Neural cell (in vitro differentiated cells): ENCODE data around the gene IFITM10. TPM values are rescaled to one million over a fixed set of nuclear protein-coding genes. Genes with fewer than 3 reads are reported as not detected.

Experiments used
- H2AFZ ChIP-seq: fragments of 200-600, 300-800 bp; sonication (generic), shearing (Covaris generic); 2 replicates; pipeline ENCODE4 v1.6.0; 2014; ENCODE audit warnings: low read depth, mild to moderate bottlenecking, antibody characterized with exemption, low read length, moderate library complexity
- H3F3A ChIP-seq: fragments of 200-600 bp; shearing (Covaris generic); 2 replicates; pipeline ENCODE4 v1.6.1; 2016; ENCODE audit warnings: mild to moderate bottlenecking, moderate library complexity, mixed read lengths, antibody characterized with exemption, low read length; ENCODE audit not compliant: insufficient read depth, poor library complexity, severe bottlenecking
- H3K27ac ChIP-seq: fragments of 200-600, 300-800 bp; sonication (generic), shearing (Covaris generic); 2 replicates; pipeline ENCODE4 v1.5.1; 2014; ENCODE audit warnings: mild to moderate bottlenecking, low read length, moderate library complexity
- H3K27me3 ChIP-seq: fragments of 300-800, 200-600 bp; sonication (generic), shearing (Covaris generic); 2 replicates; pipeline ENCODE4 v1.6.0; 2014; ENCODE audit warnings: mild to moderate bottlenecking, low read depth, low read length, moderate library complexity; ENCODE audit not compliant: insufficient read depth
- H3K36me3 ChIP-seq: fragments of 300-800, 200-600 bp; sonication (generic), shearing (Covaris generic); 2 replicates; pipeline ENCODE4 v1.5.1; 2014; ENCODE audit warnings: mild to moderate bottlenecking, antibody characterized with exemption, low read length, moderate library complexity; ENCODE audit not compliant: insufficient read depth
- H3K4me2 ChIP-seq: fragments of 300-800, 200-600 bp; sonication (generic), shearing (Covaris generic); 2 replicates; pipeline ENCODE4 v1.6.0; 2014; ENCODE audit warnings: mild to moderate bottlenecking, low read length
- H3K4me3 ChIP-seq: fragments of 300-800, 200-600 bp; sonication (generic), shearing (Covaris generic); 2 replicates; pipeline ENCODE4 v1.5.1; 2014; ENCODE audit warnings: mild to moderate bottlenecking, low read length, moderate library complexity
- H3K79me2 ChIP-seq: fragments of 200-600 bp; shearing (Covaris generic); replicated peaks from 2 replicates; pipeline ENCODE4 v1.6.0; 2014; ENCODE audit warnings: mild to moderate bottlenecking, low read length, moderate library complexity; ENCODE audit not compliant: insufficient read depth
- H3K9ac ChIP-seq: fragments of 300-800, 200-600 bp; sonication (generic), shearing (Covaris generic); 2 replicates; pipeline ENCODE4 v1.6.1; 2016; ENCODE audit warnings: mild to moderate bottlenecking, low read length, mixed read lengths
- H3K9me2 ChIP-seq: fragments of 200-600 bp; shearing (Covaris generic); 2 replicates; pipeline ENCODE4 v1.6.1; 2016; ENCODE audit warnings: mild to moderate bottlenecking, low read length, mixed read lengths; ENCODE audit not compliant: insufficient read depth
- H3K9me3 ChIP-seq: fragments of 200-600, 300-800 bp; sonication (generic), shearing (Covaris generic); 2 replicates; pipeline ENCODE4 v1.6.1; 2016; ENCODE audit warnings: mild to moderate bottlenecking, mixed run types, low read length, moderate library complexity, mixed read lengths
- H4K20me1 ChIP-seq: fragments of 200-600 bp; shearing (Covaris generic); 2 replicates; pipeline ENCODE4 v1.6.1; 2016; ENCODE audit warnings: mild to moderate bottlenecking, mixed run types; ENCODE audit not compliant: insufficient read depth
- CTCF ChIP-seq: fragments of 450-650 bp; IDR thresholded peaks from 2 replicates; pipeline ENCODE4 v1.5.1; 2014; ENCODE audit warnings: antibody characterized with exemption, mild to moderate bottlenecking, moderate library complexity; ENCODE audit not compliant: poor library complexity, severe bottlenecking
- EP300 ChIP-seq: fragments of 450-650 bp; conservative IDR thresholded peaks from 2 replicates; pipeline ENCODE4 v1.6.1; 2014; ENCODE audit warnings: antibody characterized with exemption, mild to moderate bottlenecking, moderate library complexity; ENCODE audit not compliant: poor library complexity, severe bottlenecking
- EZH2 ChIP-seq: fragments of 200-600, 300-800 bp; shearing (Covaris generic), sonication (generic); IDR thresholded peaks from 2 replicates; pipeline ENCODE4 v1.6.1; 2014; ENCODE audit warnings: antibody characterized with exemption, low read length, borderline replicate concordance, mild to moderate bottlenecking; ENCODE audit not compliant: insufficient read depth, poor library complexity, severe bottlenecking
- MXI1 ChIP-seq: fragments of 450-650 bp; conservative IDR thresholded peaks from 2 replicates; pipeline ENCODE4 v1.6.1; 2014; ENCODE audit warnings: antibody characterized with exemption, mild to moderate bottlenecking; ENCODE audit not compliant: poor library complexity, severe bottlenecking
- POLR2AphosphoS5 ChIP-seq: IDR thresholded peaks from 2 replicates; pipeline ENCODE4 v1.6.1; 2012
- RAD21 ChIP-seq: fragments of 450-650 bp; conservative IDR thresholded peaks from 2 replicates; pipeline ENCODE4 v1.6.1; 2014; ENCODE audit warnings: antibody characterized with exemption, mild to moderate bottlenecking, moderate library complexity
- REST ChIP-seq: IDR thresholded peaks from 2 replicates; pipeline ENCODE4 v1.6.1; 2012; ENCODE audit warnings: borderline replicate concordance
- SMC3 ChIP-seq: fragments of 450-650 bp; conservative IDR thresholded peaks from 2 replicates; pipeline ENCODE4 v1.6.1; 2014; ENCODE audit warnings: antibody characterized with exemption, mild to moderate bottlenecking, moderate library complexity; ENCODE audit not compliant: poor library complexity
- TAF1 ChIP-seq: IDR thresholded peaks from 2 replicates; pipeline ENCODE4 v1.6.1; 2012; ENCODE audit warnings: low read depth
- polyA plus RNA-seq: library from polyadenylated mRNA; depleted of rRNA; stranded (reverse); fragments of >200 nt; gene quantifications from 2 replicates; pipeline ENCODE4 v1.2.3, GENCODE V29; 2014

IFITM10 gene
- polyA plus RNA-seq, 1 donor from 2014 or later: 1.1 TPM

DNA sequence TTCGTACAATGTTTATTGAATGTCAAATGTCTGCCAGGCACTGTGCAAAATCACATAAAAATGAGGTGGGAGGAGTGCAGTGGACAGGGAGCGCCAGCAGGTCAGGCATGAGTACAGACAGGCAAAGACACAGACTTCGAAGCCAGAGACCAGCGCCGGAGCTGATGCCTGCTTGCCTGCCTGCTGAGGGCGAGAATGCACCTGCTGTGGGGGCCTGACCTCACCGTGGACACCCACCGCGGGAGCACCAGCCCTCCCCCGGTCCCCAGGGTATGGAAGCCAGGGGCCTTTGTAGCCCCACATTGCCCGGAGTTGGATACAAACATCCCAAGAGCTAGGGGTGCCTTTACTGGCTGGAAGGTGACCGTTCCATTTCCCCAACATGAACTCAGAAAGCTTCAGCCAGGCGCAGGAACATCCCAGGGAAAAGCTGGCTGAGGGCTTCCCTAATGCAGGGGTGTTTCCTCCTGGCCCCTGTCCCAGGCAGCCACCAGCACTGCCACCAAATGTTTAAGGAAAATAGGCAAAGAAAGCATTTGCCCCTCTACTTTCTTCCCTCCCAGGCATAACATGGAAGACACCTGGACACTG lies 17.9 kb downstream of the IFITM10 start:
- TF ChIP-seq MXI1: no peak
- TF ChIP-seq RAD21: no peak
- TF ChIP-seq EP300: no peak
- no peak for TF ChIP-seq SMC3
- no peaks in the 10 kb centered on the region for H3K79me2 ChIP-seq
- H2AFZ ChIP-seq: no peak overlapping the region
- no peak overlapping the region for H3K27ac ChIP-seq
- H3K9me2 ChIP-seq: no peaks in the 10 kb centered on the region
- H3F3A ChIP-seq: no peaks in the 10 kb centered on the region
- H3K4me3 ChIP-seq: no peak overlapping the region
- H3K27me3 ChIP-seq: no peaks in the 10 kb centered on the region
- no peak overlapping the region for H3K4me2 ChIP-seq
- H3K36me3 ChIP-seq: no peaks in the 10 kb centered on the region
- no peaks in the 10 kb centered on the region for H4K20me1 ChIP-seq
- H3K9ac ChIP-seq: no peak overlapping the region
- H3K9me3 ChIP-seq: no peaks in the 10 kb centered on the region

GRCh38 chr11:1731451-1732059 lies 18.8 kb downstream of the IFITM10 start:
- Histone ChIP-seq H3K9ac (no peak overlapping the region), H3K36me3 (no peaks in the 10 kb centered on the region), H2AFZ (no peak overlapping the region), H3K27ac (no peak overlapping the region), H4K20me1 (no peaks in the 10 kb centered on the region), H3K79me2 (no peaks in the 10 kb centered on the region), H3K9me3 (no peaks in the 10 kb centered on the region), H3K4me2 (no peak overlapping the region), H3K4me3 (no peak overlapping the region), H3K27me3 (no peaks in the 10 kb centered on the region), H3F3A (no peaks in the 10 kb centered on the region), H3K9me2 (no peaks in the 10 kb centered on the region)
- TF ChIP-seq POLR2AphosphoS5: no peak
- no peak for TF ChIP-seq EP300
- no peak for TF ChIP-seq CTCF
- no peak for TF ChIP-seq REST
- TF ChIP-seq EZH2: no peak
- TF ChIP-seq RAD21: no peak
- no peak for TF ChIP-seq TAF1
- TF ChIP-seq MXI1: no peak
- no peak for TF ChIP-seq SMC3
